Stimulated activated CD4-positive, alpha-beta T cell treated with anti-CD3 and anti-CD28 coated beads, Interleukin-1b, Interleukin-23, amount 100 ng/mL, for 24 hours (primary cell): ENCODE results near the gene GAS7.

ENCODE experiments used
- DNase-seq, 4 experiments: peaks; one replicate each; pipeline ENCODE4 v3.0.0-alpha.2; 2020; ENCODE audit warnings: low read depth in 4 of 4, low spot score in 1 of 4

Gene GAS7

DNA sequence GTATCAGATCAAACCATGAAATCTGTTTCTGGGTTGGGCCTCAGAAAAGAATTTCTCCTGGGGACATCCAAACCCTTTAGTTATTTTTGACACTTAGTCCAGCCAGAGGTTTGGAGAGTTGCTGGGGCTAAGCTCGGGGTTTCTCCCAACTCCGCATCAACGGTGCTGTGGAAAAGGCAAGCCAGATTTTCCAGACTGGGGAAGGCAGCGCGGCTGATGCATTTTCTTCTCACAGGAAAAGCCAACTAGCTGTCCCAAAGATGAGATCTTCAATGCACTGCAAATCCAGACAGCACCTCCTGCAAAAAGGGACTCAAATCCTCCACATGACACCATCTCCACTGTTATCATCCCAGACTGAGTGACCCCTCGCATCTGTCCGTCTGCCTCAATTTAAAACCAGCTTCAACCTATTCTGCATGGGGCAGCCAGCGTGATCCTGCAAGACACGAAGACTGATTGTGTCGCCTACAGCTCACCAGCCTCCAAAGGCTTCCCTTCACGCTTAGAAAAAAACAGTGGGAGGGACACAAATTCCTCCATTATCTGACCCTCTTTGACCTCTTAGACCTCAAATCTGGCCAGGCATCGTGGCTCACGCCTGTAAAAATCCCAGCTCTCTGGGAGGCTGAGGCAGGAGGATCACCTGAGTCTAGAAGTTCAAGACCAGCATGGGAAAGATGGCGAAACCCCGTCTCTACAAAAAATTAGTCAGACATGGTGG, 62.0 kb downstream of the GAS7 start:
- no peak for DNase-seq

DNA sequence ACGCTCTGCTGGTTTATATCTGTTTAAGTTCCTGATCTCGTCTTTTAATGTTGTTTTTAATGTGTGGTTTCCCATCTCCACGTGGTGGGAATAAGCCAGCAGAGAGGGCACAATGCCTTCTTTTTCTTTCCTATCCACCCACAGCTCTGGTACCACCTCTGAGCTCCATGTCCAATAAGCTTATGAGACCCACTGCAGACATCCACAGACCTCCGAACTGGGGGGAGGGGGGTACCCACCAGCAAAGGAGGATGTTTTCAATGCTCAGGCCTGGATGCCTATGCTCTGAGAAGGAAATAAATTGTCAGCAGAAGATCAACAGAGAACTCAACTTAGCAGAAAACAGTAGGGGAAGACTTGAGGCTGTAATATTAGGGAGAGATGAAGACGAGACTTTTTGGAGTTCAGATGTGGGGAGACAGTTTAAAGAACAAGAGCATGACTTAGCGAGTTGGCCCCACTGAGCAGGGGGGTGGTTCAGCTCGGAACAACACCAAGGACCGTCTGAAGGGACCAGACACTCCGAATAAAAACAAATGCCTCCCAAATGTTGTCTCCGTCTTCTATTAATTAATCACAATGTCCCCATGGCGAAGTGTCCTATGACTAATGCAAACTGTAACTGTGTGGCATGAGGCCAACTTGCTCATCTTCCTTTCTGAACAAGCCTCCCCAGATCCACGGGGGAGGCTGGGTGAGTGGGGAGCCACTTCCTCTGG, 62.7 kb downstream of the GAS7 start:
- DNase-seq = no peak

DNA sequence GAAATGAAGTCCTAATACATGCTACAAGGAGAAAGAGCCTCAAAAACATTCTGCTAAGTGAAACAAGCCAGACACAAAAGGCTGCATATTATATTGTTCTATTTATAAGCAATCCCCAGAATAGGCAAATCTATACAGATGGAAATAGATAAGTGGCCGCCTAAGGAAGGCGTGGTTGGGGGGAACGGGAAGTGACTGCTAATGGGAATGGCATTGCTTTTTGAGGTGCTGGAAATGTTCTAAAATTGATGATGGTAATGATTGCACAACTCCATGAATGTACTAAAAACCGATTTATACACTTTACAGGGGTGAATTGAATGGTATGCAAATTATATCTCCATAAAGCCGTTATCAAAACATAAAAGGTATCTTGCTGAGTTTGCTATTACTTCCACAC, 67.7 kb downstream of the GAS7 start:
- DNase-seq = no peak

DNA sequence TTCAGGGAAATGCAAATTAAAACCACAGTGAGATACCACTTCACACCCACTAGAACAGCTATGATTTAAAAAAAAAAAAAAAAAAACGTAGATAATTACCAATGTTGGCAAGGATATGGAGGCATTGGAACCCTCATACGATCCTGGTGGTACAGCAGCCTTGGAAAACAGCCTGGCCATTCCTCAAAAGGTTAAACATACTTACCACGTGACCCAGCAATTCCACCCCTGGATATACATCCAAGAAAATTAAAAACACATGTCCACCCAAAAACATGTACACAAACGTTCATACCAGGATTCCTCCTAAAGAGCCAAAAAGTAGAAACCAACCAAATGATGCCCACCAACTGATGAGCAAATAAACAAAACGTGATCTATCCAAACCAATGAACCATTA, 68.1 kb downstream of the GAS7 start:
- no peak for DNase-seq

DNA sequence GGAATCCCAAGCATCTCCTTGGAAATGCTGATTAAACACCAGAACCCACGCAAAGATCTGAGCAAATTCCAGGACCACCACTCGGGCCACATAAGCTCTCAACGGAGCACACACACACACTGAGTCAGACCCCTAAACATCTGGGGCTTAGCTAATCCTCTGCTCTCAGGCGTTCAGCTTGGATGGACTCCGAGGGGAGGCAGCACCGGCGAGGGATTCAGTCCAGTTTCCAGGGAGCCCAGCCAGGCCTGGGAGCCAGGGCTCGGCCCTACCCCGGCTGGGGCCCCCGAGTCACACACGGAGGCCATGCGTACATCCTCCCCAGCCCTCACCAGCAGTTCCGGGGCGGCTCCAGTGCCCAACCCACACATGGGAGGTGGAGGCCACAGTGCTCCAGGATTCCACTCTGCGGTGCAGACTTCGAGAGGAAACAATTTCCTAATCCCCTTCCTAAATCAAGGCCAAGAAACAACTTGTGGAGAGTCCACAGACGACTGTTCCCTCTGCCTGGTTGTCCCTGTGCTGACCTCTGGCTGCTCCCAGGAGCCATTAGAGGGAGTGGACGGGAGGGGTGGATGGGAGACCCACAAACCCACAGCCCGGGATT, 70.5 kb downstream of the GAS7 start:
- no peak for DNase-seq

DNA sequence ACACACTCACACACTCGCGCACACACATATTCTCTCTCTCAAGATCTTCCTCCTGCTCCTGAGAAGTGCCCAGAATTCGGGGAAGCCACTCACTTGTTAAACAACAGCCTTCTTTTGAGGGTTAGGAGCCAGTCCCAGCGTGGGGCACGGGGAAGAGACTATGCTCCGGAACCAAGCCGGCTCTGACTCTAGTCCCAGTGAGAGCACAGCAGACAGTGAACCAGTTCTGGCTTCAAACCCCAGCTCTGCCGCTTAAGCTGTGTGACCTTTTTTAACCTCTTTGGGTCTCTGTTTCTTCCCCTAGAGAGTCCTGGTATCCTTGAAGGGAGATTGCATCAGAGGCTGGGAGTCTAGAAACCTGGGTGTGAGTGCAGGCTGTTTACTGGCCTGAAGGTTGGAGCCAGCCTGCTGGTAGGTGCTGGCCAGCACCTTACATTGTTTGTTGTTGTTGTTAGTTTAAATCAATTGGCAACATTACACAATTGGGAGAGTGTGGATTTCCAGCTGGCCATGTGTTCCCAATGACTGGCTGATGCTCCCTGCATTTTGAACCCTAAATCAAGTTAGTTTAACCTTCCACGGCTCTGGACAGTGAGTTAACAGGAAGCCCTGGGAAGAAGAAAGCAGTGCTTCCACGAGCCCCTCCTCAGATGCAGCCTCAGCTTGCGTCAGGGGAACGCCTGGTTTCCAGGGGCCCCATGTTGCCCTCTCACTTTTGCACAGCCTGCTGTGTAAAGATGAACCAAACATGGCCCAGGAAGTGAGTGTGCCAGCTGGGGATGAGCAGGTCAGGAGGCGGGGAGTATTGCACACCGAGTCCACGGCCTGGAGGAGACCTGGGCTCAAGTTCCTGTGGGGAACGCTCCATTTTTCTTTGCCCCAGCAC, 71.5 kb downstream of the GAS7 start:
- DNase-seq = no peak

DNA sequence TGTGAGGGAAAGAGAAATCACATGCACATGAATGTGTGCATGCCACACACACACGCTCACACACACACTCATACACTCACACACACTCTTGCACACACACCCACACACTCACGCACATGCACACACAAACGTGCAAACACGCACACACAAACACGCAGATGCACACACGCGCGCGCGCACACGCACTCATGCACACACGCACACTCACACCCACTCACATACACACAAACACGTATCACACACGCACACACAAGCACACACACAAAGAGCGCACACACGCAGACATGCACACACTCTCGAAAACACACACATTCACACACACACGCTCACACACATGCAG, 72.2 kb downstream of the GAS7 start:
- no peak for DNase-seq

DNA sequence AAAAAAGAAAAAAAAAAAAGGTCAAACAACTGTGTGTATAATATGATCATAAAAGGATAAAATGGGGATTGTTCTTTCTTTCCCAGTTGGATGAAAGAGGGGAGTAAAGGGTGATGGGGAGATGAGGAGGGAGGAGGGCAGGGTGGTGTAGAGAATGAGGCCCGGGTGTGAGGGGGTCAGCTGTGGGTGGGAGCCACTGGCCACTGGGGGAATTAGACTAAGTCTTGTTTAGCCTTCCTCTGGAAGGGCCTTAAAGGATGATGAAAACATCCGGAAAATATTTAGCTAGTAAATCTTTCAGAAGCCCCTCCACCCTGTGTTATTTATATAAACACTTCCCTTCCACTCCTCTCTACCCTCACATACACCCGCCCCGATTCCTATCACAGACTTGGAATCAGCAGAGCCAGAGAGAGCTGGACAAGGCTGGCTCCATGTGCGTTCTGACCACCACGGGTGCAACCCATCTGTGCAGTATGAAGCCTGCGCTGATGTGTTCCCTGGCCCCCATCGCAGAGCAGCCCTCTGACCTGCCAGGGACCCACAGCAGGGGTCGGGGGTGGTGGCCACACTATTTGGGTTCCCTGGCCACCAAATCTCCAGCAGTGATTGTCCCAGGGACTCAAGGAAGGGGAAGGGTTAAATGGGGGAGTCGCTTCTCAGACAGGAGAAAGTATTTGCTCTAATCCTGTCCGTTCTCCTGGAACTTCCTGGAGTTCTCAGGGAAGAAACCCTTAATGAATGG, 72.7 kb downstream of the GAS7 start:
- no peak for DNase-seq

DNA sequence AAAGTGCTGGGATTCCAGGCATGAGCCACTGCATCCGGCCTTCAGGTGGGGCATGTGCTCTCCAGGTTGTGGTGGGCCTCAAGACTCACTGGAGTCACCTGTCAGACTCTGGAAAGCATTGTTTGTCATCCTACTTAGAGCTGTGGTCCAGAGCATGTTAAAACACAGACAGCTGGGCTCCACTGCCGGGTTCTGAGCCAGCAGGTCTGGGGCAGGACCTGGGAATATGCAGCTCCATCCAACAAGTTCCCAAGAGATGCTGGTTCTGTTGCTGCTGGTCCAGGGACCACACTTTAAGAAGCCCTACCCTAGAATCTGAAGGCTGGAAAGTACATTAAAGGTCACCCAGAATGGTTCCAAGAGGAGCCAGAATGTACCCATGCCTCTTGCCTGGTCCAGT, 75.3 kb downstream of the GAS7 start:
- DNase-seq = no peak

DNA sequence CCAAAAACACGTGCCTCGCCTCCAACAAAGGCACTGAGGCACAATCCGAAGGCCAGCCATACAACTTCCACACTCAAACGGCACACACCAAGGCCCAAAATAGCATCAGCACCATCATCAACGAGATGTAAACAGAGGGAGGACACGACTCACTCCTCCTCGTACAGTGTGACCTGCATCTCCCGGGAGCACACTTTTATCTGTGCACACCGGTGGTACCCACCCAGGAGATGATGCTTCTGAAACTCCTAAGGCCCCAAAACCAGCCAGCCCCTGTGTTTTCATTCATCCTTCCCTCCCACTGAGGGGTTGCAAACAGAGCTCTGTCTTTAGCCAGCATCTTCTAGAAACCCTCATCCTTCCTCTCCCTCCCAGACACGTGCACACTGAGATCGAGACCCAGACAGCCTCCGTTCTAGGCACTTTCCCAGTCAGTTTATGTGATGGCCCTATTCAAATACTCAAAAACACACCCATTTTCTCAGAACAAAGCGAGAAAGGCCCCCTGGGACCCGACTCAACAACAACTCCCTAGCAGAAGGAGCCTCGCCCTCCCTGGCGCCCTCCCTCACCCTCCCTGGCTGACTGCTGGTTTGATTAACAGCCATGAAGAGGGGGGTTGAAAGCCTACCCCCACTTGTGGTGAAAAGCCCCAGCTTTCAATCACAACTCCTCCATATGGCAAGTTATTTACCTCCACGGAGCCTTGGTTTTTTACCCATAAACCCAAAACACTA, 76.3 kb downstream of the GAS7 start:
- no peak for DNase-seq

DNA sequence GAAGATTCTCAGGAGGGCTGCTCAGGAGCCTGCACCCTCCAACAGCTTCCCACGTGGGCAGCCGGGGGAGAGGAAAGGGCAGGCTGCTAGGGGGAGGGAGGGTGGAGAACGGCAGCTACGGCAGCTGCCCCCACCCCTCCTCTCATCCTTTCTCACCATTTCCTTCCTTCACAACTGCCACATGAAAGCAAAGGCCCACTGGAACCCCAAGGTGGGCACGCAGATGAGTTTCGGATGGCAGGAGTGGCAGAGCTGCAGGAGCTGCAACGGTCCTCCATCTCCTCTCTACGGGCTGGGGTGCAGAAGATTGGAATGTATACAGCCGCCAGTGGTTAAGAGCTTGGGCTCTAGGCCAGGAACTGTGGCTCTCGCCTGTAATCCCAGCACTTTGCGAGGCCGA, 77.7 kb downstream of the GAS7 start:
- DNase-seq = no peak

DNA sequence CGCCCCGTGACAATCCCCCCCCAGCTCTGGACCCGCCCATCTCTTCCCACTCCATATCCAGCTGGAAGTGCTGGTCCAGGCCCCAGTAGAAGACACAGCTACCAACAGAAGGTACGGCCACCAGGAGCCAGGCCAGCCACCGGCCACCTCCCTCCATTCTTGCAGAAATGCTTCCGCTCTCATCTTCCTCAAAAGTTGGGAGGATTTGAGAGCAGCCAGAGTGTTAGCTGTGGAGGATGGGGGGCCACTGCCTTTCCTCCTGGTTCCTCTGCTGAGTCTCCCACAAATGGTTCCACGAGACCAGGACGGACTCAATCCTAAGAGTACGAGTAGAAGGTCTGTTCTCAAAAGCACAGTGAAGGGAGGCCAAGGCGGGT, 78.3 kb downstream of the GAS7 start:
- no peak for DNase-seq

DNA sequence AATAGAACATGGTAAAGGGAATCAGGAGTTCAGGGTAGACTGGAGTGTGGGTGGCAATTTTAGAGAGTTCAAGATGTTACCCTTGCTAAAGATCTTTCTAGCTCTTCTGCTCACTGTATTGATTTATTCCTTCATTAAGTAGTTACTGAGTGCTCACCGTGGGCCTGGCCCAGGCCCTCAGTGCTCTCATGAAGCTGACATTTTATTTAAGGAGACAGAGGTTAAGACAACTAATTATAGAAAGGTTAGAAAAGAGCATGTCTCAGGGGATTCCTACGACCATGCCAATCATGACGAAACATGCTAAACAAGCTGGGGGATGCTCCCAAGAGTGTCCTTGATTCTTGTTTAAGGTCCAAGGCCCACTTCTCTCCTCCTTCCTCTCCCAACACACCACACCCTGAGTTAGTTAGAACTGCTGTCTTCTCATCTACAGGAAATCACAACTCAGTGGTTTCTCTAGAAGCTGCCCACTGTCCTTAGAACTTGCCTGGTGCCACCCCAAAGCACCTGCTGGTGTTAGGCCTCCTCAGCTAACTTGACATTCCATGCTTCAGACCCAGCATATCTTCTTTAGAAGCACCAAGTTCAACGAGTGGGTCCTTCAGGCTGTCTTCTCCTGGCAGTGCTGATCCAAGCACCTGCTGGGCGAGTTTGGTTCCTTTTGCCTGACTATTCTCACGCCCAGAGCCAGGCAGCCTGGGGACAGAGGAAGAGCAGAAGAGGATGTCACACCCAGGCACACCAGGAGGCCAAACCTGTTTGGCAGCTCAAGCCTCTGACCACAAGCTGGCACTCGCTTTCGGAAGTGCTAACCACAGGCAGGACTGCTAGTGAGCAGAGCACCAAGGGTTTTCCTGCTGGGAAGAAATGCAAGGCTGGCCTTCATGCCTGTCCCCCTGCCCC, 79.0 kb downstream of the GAS7 start:
- DNase-seq = no peak

DNA sequence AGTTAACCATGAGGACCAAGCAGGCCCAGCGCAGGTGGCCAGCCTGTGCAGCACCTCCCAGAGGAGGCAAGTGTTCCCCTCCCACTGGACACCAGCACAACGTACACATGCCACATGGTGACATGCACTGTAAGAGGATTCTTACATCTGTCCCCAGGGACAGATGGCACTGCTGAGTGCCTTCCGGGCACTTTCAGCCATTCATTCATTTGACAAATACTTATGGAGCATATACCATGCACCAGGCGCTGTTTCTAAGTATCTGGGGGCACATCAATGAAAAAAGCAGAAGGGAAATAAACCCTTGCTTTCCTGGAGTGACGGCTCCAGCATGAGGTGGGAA, 79.6 kb downstream of the GAS7 start:
- no peak for DNase-seq

DNA sequence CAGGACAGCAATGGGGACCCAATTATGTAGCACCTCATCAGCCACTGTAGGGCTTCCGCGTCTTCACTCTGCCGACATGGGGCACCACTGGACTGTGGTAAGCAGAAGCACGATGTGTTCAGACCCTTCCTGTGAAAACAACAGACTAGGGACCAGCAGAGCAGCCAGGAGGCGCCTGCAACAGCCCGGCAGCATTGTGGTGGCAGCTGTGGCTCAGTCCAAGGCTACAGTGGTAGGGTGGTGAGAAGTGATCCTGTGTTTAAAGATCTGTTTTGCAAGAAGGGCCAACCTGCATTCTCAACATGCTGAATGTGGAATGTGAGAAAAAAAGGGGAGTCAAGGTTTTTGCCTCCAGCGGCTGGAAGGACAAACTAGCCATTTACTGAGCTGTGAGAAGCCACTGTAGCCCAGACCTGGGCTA, 80.8 kb downstream of the GAS7 start:
- no peak for DNase-seq

DNA sequence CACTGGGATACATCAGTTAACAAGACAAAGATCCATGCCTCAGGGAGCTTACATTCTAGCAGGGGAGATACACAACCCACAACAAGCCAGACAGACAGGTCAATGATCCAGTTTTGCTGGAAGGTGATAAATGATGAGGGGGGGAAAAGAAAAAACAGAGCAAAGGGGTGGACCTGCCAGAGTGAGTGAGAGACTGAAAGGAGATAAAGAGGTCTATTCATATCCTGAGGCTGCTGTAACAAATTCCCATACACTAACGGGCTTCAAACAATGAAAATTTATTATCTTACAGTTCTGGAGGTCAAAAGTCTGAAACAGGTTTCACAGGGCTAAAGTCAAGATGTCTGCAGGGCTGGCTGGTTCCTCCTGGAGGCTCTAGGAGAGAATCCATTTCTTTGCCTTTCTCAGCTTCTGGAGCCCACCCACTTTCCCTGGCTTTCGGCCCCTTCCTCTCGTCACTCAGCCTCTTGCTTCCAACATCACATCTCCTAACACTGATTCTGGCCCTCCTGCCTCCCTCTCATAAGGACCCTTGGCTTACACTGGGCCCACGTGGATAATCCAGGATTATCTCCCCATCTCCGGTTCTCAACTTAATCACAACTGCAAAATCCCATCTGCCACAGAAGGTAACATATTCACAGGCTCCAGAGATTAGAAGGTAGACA, 81.5 kb downstream of the GAS7 start:
- no peak for DNase-seq

DNA sequence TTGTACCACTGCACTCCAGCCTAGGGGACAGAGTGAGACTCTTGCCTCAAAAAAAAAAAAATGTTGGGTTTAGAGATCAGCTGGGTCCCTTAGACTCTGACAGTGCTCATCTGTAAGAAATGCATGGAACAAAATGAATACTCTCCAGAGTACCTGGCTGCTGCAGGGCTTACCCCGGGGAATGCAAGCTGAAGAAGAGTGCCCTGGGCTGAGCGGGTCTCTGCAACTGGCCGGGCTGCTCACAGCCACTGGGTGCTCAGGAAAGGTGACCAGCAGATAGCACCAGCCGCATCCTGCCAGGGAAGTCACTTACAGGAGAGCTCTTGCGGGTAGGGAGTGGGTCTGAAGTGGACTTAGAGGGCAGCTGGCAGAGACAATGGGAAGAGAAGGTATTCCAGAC, 82.1 kb downstream of the GAS7 start:
- DNase-seq = no peak

DNA sequence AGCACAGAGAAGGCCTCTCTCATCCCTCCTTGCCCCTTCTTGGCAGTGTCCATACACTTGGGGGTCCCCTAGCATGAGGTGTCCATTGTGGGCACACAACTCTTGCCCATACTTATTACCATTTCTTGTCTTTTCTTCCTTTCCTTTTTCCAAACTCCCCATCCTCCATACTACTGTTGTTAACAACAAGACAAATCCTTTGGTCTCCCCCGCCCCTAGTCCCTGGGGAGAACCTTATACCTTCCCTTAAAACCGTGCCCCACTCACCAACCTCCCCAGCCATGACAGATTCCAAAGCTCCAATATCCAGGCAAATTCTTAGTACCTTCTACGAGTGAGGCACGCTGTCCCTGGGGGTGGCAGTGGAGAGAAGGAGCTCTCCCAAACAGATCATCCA, 82.9 kb downstream of the GAS7 start:
- no peak for DNase-seq
